AG09309 (cell line): ENCODE measurements around the gene CIZ1.

Experiments
- DNase-seq: peaks from one replicate; pipeline ENCODE4 v3.0.0-alpha.2; 2010; ENCODE audit warnings: low read depth
- H3K4me3 ChIP-seq: 2 replicates; pipeline ENCODE4 v1.5.1; 2011; ENCODE audit warnings: mild to moderate bottlenecking, low read depth, low read length, moderate library complexity; ENCODE audit not compliant: control insufficient read depth
- CTCF ChIP-seq: IDR thresholded peaks from 2 replicates; pipeline ENCODE4 v1.5.1; 2011; ENCODE audit warnings: mild to moderate bottlenecking, low read depth, low read length, inconsistent platforms; ENCODE audit not compliant: insufficient read depth, control insufficient read depth; ENCODE audit errors: missing control alignments

The CIZ1 gene

DNA sequence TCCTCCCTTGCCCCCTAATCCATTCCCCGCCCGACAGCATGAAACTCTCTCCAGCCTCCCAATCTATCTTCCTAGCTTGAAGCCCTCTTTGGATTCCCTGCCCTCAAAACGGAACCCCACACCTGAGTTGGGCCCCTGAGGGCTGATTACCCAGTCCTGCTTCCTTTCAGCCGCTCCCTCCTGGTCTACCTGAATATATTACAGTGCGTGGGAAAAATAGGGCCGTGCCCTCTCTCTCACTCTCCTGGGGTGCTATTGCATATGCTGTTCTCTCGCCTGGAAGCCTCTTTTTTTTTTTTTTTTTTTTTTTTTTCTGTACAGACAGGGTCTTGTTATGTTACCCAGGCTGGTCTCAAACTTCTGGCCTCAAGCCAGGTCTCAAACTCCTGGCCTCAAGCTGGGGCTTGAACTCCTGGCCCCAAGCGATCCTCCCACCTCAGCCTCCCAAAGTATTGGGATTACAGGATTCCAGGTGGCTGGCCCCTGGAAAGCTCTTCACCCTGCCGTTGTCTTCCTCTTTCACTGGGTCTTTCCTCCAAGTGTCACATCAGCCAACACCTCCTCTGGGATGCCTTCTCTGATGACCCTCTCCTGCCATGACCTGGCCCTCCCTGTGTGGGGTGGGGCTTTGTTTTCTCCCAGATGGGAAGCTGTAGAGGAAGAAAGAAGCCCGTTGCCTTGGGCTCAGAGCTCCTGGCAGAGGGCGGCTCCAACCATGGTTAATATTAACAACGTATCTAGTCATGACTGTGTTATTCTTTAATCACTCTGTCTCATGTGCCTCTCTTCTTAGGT is 20.0 kb upstream of the CIZ1 start:
- TF ChIP-seq CTCF: no peak
- H3K4me3 ChIP-seq: no peak overlapping the region
- DNase-seq: no peak

DNA sequence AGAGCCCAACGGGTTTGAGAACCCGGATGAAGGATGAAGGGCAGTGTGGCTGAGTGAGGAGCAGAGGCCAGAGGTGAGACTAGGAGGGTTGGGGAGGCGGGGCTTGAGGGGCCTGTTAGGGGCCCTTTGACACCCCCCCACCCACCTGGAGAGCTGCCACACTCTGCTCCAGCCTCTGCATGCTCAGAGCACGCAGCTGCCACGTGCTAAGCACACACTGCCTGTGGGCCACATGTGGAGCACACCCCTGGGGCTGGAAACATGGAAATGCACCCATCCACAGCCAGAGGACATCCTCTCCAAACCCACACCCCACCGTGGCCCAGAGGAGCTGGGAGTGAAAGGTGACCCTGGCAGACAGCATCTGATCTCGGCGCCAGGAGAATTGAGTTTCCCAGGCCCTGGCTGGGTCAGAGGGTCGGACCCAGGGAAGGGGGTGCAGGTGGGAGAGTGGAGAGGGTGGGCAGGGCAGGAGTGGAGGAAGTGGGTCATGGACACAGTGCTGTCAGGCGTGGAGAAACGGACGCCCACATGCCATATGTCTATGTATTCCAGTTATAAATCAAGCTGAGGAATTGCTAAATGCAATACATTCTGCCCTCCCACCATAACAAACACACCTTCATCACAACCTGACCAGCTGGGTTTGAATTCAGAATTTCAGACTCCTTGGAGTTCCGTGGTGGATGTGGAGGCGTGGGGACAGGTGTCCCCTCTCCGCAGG is 17.7 kb upstream of the CIZ1 start:
- no peak for DNase-seq
- TF ChIP-seq CTCF: no peak
- no peak overlapping the region for H3K4me3 ChIP-seq

DNA sequence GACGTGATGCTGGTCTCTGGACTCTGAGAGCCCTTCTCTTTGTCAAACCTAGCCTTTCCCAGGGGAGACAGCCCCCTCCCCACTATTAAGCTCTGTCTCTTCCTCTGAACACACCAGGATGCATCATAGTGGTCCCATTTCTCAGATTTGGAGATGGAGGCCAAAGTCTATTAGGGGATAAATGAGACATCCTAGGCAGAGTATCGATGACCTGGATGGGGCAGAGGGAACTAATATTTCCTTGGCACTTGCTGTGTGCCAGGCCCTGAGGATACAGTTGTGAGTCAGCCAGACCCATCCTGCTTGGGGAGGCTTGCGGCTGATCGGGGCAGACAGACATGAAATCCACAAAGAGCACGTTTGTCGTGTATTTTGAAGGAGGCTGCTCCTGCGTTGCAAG is 17.0 kb upstream of the CIZ1 start:
- no peak for TF ChIP-seq CTCF
- no peak for DNase-seq
- no peak overlapping the region for H3K4me3 ChIP-seq

DNA sequence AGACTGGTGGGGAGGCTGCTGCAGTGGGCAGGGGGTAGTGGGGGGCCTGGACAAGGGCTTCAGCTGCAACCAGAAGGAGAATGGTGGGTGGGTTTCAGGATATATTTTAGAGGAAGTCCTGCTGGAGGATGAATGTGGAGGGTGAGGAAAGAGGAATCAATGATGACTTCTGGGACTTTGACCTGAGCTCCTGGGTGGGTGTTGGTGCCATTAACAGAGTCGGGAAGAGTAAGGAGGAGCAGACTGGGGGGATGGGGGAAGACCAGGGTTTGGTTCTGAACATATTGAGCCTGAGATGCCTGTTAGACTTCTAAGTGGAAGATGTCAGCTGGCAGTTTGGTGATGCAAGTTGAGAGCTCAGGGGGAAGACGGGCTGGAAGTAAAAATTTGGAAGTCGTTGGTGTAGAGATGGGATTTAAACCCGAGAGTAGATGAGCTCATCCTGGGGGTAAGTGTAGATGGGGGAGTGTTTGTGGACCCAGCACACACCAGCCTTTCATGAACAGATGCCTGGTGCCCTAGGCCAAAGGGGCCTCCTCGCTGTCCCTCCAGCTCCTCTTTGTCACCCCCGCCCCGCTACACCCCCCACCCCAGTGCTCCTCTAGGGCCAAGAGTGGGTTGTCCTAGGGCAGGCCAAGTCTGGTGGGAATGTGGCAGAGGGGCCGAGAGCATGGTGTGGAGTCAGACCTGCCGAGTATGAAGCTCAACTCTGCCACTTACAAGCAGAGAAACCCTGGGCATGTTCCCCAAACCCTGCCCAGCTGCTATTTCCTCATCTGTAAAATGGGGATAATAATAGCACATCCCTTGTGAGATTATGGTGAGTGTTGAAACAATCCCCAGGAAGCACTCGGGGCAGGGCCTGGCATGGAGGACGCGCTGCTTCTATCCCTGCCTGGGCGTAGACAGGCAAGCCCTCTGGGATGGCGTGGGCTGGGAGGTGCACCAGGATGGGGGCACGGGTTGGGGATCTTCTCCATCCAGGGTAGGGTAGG is 15.8 kb upstream of the CIZ1 start:
- TF ChIP-seq CTCF: no peak
- no peak overlapping the region for H3K4me3 ChIP-seq
- DNase-seq: no peak

DNA sequence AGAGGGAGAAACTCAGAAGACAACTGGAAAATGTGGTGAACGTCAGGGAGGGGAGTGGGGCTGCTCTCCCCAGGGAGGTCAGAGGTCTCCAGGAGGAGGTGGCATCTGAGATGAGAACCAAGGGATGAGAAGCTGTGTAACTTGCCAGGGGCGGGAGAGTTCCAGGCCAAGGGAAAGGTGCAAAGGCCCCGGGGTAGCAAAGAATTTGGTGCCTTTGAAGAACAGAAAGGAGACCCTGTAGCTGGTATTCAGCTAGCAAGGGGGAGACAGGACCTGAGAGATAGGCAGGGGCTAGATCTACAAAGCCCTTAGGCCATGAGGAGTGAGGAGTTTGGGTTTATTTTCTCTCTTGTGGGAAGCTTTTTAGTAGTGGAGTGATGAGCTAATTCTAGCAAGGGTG is 15.1 kb upstream of the CIZ1 start:
- no peak for TF ChIP-seq CTCF
- no peak overlapping the region for H3K4me3 ChIP-seq

GRCh38 chr9:128205296-128205944 is 14.0 kb upstream of the CIZ1 start:
- TF ChIP-seq CTCF: no peak
- no peak overlapping the region for H3K4me3 ChIP-seq
- DNase-seq: no peak

More for the DNA sequence above, 15.1 kb upstream of the CIZ1 start:
- DNase-seq: no peak
